ENCODE measurements around the gene TCF15. TPM values are rescaled to one million over a fixed set of nuclear protein-coding genes. Genes with fewer than 3 reads are reported as not detected.
"Not testable (repeated sequence)": the region's sequence is repeated elsewhere in the genome, so short reads cannot be mapped to it uniquely, and the experiment has no call there.

TCF15 gene
- total RNA-seq, 6 experiments from 2014 or later = not detected

DNA sequence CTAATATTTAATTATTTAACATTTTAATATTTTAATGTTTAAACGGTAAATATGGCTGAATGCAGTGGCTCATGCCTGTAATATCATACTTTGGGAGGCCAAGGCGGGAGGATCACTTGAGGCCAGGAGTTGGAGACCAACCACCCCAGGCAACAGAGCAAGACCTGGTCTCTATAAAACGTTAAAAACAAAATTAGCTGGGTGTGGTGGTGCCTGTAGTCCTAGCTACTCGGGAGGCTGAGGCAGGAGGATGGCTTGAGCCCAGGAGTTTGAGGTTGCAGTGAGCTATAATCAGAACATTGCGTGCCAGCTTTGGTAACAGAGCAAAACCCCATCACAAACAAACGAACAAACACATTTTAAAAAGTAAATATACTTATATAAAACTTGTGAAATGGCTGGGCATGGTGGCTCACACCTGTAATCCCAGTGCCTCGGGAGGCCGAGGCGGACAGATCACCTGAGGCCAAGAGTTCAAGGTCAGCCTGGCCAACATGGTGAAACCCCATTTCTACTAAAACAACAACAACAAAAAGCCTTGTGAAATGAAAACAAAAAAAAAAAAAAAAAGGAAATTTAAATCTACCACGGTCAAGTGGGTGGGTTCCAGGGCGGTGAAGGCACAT lies 34.7 kb upstream of the TCF15 start:
- Mint-ChIP-seq H3K9me3 (no peaks in the 10 kb centered on the region), H3K4me1 (ENCODE audit: low read depth) (peaks cover 18% of the 10 kb centered on the region), H3K36me3 (ENCODE audit: low read depth) (peaks cover 20% of the 10 kb centered on the region), H3K4me3 (no peak overlapping the region), H3K27me3 (ENCODE audit: insufficient read depth) (peaks cover 10% of the 10 kb centered on the region), H3K27ac (no peak overlapping the region)
- no peak for DNase-seq
- TF ChIP-seq, protein P1, sequence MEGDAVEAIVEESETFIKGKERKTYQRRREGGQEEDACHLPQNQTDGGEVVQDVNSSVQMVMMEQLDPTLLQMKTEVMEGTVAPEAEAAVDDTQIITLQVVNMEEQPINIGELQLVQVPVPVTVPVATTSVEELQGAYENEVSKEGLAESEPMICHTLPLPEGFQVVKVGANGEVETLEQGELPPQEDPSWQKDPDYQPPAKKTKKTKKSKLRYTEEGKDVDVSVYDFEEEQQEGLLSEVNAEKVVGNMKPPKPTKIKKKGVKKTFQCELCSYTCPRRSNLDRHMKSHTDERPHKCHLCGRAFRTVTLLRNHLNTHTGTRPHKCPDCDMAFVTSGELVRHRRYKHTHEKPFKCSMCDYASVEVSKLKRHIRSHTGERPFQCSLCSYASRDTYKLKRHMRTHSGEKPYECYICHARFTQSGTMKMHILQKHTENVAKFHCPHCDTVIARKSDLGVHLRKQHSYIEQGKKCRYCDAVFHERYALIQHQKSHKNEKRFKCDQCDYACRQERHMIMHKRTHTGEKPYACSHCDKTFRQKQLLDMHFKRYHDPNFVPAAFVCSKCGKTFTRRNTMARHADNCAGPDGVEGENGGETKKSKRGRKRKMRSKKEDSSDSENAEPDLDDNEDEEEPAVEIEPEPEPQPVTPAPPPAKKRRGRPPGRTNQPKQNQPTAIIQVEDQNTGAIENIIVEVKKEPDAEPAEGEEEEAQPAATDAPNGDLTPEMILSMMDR (IDR thresholded peaks at IDR 0.05) = no peak

DNA sequence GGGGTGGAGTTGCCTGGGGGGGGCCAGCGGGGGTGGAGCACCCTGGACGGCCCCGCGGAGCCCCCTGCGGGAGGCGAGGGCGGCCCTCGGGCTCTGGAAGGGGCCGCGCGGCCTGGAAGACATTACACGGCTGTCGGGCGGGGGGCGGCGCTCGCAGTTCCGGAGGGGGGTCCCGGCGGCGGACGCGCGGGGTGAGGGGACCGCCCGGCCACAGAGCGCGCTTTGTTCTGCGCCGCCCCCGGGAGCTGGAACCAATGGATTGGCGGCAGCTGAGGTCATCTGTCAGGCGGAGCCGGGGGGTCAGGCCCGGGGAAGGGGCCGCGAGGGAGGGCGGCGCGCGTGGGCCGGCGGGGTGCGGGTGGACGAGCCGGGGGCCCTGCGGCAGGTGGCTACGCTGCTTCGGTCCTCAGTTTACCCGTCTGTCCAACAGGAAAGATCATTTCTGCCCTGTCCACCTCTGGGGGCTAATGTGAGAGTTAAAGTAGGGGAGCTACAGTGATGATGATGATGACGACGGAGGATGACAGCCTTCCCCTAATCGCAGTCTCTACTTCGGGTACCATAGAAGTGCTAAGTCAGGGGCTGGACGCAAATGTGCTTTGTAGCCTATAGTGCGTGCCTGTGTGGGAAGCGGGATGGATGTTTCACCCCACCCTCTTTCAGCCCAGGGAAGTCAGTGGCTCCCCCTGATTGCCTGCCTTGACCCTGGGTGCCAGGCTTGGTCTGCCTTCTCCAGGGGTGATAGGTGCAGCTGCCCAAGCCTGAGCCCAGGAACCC lies 32.5 kb upstream of the TCF15 start:
- TF ChIP-seq, protein P1 (IDR thresholded peaks at IDR 0.05) = no peak
- Mint-ChIP-seq H3K9me3 (no peaks in the 10 kb centered on the region), H3K27ac (no peak overlapping the region), H3K4me3 (peak overlapping the region; percentile 30; the same call in 1 of the 2 replicates), H3K4me1 (ENCODE audit: low read depth) (peaks cover 18% of the 10 kb centered on the region), H3K36me3 (ENCODE audit: low read depth) (no peaks in the 10 kb centered on the region), H3K27me3 (ENCODE audit: insufficient read depth) (peaks cover 17% of the 10 kb centered on the region)
- no peak for DNase-seq

DNA sequence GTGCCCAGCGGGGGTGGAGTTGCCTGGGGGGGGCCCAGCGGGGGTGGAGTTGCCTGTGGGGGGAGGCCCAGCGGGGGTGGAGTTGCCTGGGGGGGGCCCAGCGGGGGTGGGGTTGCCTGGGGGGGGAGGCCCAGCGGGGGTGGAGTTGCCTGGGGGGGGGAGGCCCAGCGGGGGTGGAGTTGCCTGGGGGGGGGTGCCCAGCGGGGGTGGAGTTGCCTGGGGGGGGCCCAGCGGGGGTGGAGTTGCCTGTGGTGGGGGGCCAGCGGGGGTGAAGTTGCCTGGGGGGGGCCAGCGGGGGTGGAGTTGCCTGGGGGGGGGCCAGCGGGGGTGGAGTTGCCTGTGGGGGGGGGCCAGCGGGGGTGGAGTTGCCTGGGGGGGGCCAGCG lies 31.9 kb upstream of the TCF15 start:
- not testable (repeated sequence) for H3K9me3 Mint-ChIP-seq; H3K36me3 Mint-ChIP-seq (ENCODE audit: low read depth); DNase-seq; H3K4me3 Mint-ChIP-seq; H3K27ac Mint-ChIP-seq
- Mint-ChIP-seq H3K27me3 (ENCODE audit: insufficient read depth) (peaks cover 21% of the 10 kb centered on the region), H3K4me1 (ENCODE audit: low read depth) (peaks cover 17% of the 10 kb centered on the region)

DNA sequence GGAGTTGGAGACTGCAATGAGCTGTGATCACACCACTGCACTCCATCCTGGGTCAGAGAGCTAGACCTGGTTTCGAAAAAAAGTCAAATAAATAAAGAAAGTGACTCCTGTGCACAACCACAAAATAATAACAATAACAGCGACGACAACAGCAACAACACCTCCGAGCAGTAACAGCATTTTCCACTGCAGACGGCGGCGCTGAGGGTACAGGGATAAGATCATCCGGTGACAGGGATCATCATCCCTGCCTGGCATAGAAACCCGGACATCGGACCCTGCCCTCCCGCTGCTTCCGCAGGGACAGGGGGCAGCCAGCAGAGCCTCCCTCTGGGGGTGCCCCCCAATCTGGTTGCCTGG lies 31.4 kb upstream of the TCF15 start:
- no peaks in the 10 kb centered on the region for H3K9me3 Mint-ChIP-seq
- H3K36me3 Mint-ChIP-seq (ENCODE audit: low read depth) = no peaks in the 10 kb centered on the region
- H3K4me1 Mint-ChIP-seq (ENCODE audit: low read depth) = peaks cover 13% of the 10 kb centered on the region
- TF ChIP-seq, protein P1 (IDR thresholded peaks at IDR 0.05) = no peak
- no peak for DNase-seq
- H3K27ac Mint-ChIP-seq = no peak overlapping the region
- H3K4me3 Mint-ChIP-seq = no peak overlapping the region
- peaks cover 21% of the 10 kb centered on the region for H3K27me3 Mint-ChIP-seq (ENCODE audit: insufficient read depth)

DNA sequence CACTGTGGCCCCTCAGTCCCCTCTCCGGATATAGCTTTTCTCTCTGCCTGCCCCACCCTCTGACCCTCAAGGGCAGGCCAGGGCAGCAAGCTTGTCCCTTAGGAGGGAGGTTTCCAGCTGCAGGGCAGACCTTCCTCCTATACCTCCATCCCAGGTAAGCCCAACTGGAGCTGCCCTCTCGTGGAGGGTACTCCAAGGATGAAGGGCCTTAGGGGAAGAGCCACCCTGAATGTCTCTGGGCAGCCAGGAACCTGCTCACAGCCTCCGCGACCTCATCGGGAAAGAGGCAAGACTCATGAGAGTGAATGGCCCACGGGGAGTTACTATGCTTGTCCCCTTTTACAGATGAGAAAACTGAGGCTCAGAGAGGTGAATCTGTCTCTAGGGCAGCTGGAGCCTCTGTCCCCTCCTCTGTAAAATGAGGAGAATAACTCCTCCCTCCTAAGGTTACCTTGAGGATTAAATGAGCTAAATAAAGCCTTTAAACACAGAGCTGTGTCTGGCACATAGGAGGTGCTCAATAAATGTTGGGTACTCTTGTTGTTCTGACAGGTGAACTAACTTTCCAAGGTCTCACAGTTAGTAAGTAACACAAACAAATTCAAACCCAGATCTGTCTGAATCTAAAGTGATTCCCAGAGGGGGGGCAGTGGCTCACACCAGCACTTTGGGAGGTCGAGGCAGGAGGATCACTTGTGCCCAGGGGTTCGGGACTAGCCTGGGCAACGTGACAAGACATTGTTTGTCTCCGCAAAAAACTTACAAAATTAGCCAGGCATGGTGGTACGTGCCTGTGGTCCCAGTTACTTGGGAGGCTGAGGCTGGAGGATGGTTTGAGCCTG lies 30.8 kb upstream of the TCF15 start:
- TF ChIP-seq, protein P1 (IDR thresholded peaks at IDR 0.05) = no peak
- no peaks in the 10 kb centered on the region for H3K36me3 Mint-ChIP-seq (ENCODE audit: low read depth)
- H3K27me3 Mint-ChIP-seq (ENCODE audit: insufficient read depth) = peaks cover 26% of the 10 kb centered on the region
- H3K9me3 Mint-ChIP-seq = no peaks in the 10 kb centered on the region
- peaks cover 11% of the 10 kb centered on the region for H3K4me1 Mint-ChIP-seq (ENCODE audit: low read depth)
- H3K27ac Mint-ChIP-seq = no peak overlapping the region
- H3K4me3 Mint-ChIP-seq = no peak overlapping the region
- no peak for DNase-seq
